Cardiac muscle cell (in vitro differentiated cells and primary cell): ENCODE results near the gene STK35. TPM values are rescaled to one million over a fixed set of nuclear protein-coding genes. Genes with fewer than 3 reads are reported as not detected.

Experiments
- DNase-seq, 2 donors: peaks; one replicate each; pipeline versions ENCODE4 v3.0.0 to v3.0.0-alpha.2; 2010 to 2017; ENCODE audit warnings: low read depth in 1 of 2, low spot score in 1 of 2
- H3K27ac ChIP-seq: fragments of 200-600 bp; sonication (generic); 2 replicates; pipeline ENCODE4 v1.5.1; 2016
- H3K27me3 ChIP-seq: fragments of 200-600 bp; sonication (generic); 2 replicates; pipeline ENCODE4 v1.6.0; 2016; ENCODE audit warnings: control low read depth
- H3K36me3 ChIP-seq: fragments of 200-600 bp; sonication (generic); 2 replicates; pipeline ENCODE4 v1.5.1; 2016; ENCODE audit warnings: control low read depth
- H3K4me1 ChIP-seq: fragments of 200-600 bp; sonication (generic); 2 replicates; pipeline ENCODE4 v1.8.1; 2017; ENCODE audit warnings: low read depth, mild to moderate bottlenecking, mixed run types
- H3K4me3 ChIP-seq: fragments of 200-600 bp; sonication (generic); 2 replicates; pipeline ENCODE4 v1.5.1; 2016; ENCODE audit warnings: mild to moderate bottlenecking
- H3K9me3 ChIP-seq: fragments of 200-600 bp; sonication (generic); 2 replicates; pipeline ENCODE4 v1.5.1; 2017; ENCODE audit warnings: low read depth, mild to moderate bottlenecking, control low read depth
- polyA plus RNA-seq: library from polyadenylated mRNA; unstranded; fragments of >200 nt; fragmentation: Nextera tagmentation; extraction: Ambion mirVana; gene quantifications from 2 replicates; pipeline ENCODE4 v1.2.1, GENCODE V29; 2016
- total RNA-seq: library from RNA; depleted of rRNA; stranded (reverse); fragments of >200 nt; gene quantifications from 2 replicates; pipeline ENCODE4 v1.2.3, GENCODE V29; 2016
- TF ChIP-seq, protein P1 (sequence below): IDR thresholded peaks from 2 replicates; pipeline ENCODE4 v1.5.1; 2012; ENCODE audit warnings: low read depth, mild to moderate bottlenecking, low read length

Gene STK35
- total and polyA plus RNA-seq, 2 experiments from 2014 or later, result 10.0 to 21.4 TPM

DNA sequence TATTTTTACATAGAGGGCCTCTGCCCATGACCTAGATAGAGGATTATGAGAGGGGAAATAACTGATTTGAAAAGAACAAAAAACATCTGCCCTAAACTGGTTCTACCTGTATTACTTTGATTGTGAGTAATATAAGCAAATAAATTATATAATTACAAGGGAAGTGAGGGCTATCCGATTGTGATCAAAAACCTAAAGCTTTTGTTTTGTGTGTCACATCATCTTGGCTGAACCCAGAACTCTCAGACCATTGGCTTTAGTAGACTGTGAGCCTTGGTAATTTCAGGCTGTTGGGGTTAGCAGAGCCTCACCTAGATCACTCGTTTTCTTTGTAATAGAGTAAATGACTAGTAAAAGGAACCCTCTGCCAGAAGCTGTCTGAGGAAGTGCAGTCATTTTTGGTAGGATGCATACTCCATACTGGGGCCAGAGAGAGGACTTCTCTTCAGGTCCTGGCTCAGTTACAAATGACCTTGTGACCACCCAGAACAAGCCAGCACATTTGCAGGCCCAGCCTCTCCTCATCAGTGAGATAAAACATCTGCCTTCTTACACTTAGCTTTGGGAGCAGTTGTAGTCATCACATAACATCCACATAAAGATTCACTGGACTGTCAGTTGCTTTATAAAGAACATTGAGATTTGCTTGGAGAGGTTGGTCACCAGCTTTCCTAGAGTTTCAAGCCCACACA lies 13.5 kb downstream of the STK35 start:
- no peak overlapping the region for H3K4me3 ChIP-seq
- no peaks in the 10 kb centered on the region for H3K9me3 ChIP-seq
- TF ChIP-seq, protein P1, sequence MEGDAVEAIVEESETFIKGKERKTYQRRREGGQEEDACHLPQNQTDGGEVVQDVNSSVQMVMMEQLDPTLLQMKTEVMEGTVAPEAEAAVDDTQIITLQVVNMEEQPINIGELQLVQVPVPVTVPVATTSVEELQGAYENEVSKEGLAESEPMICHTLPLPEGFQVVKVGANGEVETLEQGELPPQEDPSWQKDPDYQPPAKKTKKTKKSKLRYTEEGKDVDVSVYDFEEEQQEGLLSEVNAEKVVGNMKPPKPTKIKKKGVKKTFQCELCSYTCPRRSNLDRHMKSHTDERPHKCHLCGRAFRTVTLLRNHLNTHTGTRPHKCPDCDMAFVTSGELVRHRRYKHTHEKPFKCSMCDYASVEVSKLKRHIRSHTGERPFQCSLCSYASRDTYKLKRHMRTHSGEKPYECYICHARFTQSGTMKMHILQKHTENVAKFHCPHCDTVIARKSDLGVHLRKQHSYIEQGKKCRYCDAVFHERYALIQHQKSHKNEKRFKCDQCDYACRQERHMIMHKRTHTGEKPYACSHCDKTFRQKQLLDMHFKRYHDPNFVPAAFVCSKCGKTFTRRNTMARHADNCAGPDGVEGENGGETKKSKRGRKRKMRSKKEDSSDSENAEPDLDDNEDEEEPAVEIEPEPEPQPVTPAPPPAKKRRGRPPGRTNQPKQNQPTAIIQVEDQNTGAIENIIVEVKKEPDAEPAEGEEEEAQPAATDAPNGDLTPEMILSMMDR, result no peak
- H3K27me3 ChIP-seq, result no peaks in the 10 kb centered on the region
- DNase-seq, result peak in 1 of 2 donors; percentile 76
- H3K4me1 ChIP-seq, result no peaks in the 10 kb centered on the region
- no peak overlapping the region for H3K27ac ChIP-seq
- peaks cover 12% of the 10 kb centered on the region for H3K36me3 ChIP-seq

GRCh38 chr20:2116170-2116940 lies 14.7 kb downstream of the STK35 start:
- H3K27ac ChIP-seq, result no peak overlapping the region
- no peak overlapping the region for H3K4me3 ChIP-seq
- peaks cover 12% of the 10 kb centered on the region for H3K36me3 ChIP-seq
- no peaks in the 10 kb centered on the region for H3K27me3 ChIP-seq
- TF ChIP-seq, protein P1, result no peak
- H3K4me1 ChIP-seq, result no peaks in the 10 kb centered on the region
- H3K9me3 ChIP-seq, result no peaks in the 10 kb centered on the region
- DNase-seq, result no peak

DNA sequence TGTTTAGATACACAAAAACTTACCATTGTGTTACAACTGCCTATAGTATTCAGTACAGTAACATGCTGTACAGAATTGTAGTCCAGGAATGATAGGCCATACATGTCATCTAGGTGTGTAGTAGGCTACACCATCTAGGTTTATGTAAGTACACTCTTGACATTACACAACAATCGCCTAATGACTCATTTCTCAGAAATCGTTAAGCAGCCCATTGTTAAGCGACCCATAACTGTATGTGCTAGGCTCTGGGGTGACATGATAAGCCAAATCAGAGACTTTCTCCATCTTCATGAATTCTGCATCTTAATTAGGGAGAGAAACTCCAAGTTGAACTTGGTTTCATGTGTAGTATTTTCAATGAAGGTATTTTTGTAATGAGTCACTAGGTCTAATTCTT lies 17.2 kb downstream of the STK35 start:
- H3K36me3 ChIP-seq, result peaks cover 12% of the 10 kb centered on the region
- TF ChIP-seq, protein P1, result no peak
- H3K9me3 ChIP-seq, result no peaks in the 10 kb centered on the region

DNA sequence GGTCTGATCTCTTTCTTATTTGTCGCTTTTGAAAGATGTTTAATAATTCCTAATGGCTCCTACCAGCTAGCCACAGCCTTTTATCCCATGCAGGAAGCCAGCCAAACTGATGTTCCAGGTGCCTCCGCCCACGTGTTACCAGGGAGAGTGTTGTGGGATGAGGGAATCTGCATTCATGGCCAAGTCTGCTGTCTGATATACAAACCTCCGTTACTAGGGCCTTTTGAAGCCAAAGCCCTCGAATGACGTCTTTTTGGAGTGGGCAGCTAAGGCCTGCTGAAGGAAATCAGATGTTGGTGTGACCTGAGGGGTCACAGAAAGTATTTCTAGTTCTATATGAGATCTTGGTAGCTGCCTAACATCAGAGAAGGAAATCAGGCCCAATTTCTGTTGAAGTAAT lies 21.3 kb downstream of the STK35 start:
- TF ChIP-seq, protein P1, result no peak
- Histone ChIP-seq H3K4me1 (no peaks in the 10 kb centered on the region), H3K4me3 (no peak overlapping the region), H3K9me3 (no peaks in the 10 kb centered on the region), H3K36me3 (peaks cover 6% of the 10 kb centered on the region), H3K27ac (no peak overlapping the region), H3K27me3 (no peaks in the 10 kb centered on the region)
- DNase-seq, result peak in 1 of 2 donors; percentile 57

More for the DNA sequence above, 17.2 kb downstream of the STK35 start:
- H3K4me3 ChIP-seq, result no peak overlapping the region
- H3K4me1 ChIP-seq, result no peaks in the 10 kb centered on the region
- H3K27me3 ChIP-seq, result no peaks in the 10 kb centered on the region
- no peak overlapping the region for H3K27ac ChIP-seq
- DNase-seq, result peak in 1 of 2 donors; percentile 32

DNA sequence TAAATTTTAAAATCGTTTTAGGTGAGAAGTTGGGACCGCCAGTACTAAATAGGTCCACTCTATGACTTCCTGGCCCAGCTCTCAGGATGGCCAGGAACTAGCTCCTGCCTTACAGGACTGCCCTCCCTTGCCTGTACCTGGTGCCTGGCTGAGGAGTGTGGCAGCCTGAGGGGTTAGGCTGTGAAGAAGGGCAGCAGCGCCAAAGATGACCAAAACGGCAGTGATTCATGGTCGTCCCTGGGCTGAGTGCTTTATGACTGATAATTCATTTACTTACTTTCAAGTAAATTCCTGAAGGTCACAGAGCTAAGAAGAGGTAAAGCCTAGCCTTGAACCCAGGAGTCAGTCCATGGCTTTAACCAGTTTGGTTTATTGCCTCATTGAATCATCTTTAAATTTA lies 22.1 kb downstream of the STK35 start:
- H3K36me3 ChIP-seq, result peaks cover 3% of the 10 kb centered on the region
- H3K27ac ChIP-seq, result no peak overlapping the region
- no peaks in the 10 kb centered on the region for H3K27me3 ChIP-seq
- DNase-seq, result no peak
- no peak overlapping the region for H3K4me3 ChIP-seq
- TF ChIP-seq, protein P1, result no peak
- H3K9me3 ChIP-seq, result no peaks in the 10 kb centered on the region
- no peaks in the 10 kb centered on the region for H3K4me1 ChIP-seq
